C4-2B (cell line): ENCODE measurements around the gene PSMD8.
"Not testable (repeated sequence)": the region's sequence is repeated elsewhere in the genome, so short reads cannot be mapped to it uniquely, and the experiment has no call there.

ENCODE experiments used
- H3K27ac ChIP-seq: fragments of 450-650 bp; 2 replicates; pipeline ENCODE4 v1.5.1; 2017
- ZFX ChIP-seq: fragments of 450-650 bp; IDR thresholded peaks from 2 replicates; pipeline ENCODE4 v1.6.1; 2017
- TF ChIP-seq, protein P1 (sequence below): fragments of 450-650 bp; conservative IDR thresholded peaks from 2 replicates; pipeline ENCODE4 v1.5.1; 2017; ENCODE audit warnings: mild to moderate bottlenecking

PSMD8 gene

DNA sequence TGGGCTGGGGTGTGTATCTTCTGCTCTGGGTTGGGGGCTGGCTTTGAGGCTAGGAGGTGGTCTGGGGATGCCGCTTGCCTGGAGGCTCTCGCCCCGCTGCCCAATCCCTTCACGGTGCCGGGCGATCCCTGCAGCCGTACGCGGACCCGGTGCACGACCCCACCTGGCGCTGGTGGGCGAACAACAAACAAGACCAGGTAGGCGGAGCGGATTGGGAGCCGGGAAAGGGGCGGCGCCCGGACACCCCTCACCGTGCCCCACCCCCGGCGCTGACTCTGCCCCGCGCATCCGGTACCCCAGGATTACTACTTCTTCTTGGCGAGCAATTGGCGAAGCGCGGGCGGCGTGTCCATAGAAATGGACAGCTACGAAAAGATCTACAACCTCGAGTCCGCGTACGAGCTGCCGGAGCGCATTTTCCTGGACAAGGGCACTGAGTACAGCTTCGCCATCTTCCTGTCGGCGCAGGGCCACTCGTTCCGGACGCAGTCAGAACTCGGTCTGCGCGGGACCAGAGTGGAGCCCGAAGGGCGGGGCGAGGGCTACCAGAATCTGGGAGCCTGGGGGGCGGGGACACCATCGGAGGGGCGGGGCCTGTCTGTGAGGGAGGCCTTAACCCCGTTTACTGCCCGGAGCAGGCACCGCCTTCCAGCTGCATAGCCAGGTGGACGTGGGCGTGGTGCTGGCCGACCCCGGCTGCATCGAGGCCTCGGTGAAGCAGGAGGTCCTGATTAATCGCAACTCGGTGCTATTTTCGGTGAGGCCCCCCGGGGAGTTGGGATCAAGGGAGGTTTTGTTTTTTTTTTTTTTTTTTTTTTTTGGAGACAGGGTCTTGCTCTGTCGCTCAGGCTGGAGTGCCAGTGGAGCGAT lies 12.1 kb upstream of the PSMD8 start:
- peak overlapping the region; percentile 62 for H3K27ac ChIP-seq
- no peak for TF ChIP-seq ZFX
- TF ChIP-seq, protein P1, sequence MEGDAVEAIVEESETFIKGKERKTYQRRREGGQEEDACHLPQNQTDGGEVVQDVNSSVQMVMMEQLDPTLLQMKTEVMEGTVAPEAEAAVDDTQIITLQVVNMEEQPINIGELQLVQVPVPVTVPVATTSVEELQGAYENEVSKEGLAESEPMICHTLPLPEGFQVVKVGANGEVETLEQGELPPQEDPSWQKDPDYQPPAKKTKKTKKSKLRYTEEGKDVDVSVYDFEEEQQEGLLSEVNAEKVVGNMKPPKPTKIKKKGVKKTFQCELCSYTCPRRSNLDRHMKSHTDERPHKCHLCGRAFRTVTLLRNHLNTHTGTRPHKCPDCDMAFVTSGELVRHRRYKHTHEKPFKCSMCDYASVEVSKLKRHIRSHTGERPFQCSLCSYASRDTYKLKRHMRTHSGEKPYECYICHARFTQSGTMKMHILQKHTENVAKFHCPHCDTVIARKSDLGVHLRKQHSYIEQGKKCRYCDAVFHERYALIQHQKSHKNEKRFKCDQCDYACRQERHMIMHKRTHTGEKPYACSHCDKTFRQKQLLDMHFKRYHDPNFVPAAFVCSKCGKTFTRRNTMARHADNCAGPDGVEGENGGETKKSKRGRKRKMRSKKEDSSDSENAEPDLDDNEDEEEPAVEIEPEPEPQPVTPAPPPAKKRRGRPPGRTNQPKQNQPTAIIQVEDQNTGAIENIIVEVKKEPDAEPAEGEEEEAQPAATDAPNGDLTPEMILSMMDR = no peak

DNA sequence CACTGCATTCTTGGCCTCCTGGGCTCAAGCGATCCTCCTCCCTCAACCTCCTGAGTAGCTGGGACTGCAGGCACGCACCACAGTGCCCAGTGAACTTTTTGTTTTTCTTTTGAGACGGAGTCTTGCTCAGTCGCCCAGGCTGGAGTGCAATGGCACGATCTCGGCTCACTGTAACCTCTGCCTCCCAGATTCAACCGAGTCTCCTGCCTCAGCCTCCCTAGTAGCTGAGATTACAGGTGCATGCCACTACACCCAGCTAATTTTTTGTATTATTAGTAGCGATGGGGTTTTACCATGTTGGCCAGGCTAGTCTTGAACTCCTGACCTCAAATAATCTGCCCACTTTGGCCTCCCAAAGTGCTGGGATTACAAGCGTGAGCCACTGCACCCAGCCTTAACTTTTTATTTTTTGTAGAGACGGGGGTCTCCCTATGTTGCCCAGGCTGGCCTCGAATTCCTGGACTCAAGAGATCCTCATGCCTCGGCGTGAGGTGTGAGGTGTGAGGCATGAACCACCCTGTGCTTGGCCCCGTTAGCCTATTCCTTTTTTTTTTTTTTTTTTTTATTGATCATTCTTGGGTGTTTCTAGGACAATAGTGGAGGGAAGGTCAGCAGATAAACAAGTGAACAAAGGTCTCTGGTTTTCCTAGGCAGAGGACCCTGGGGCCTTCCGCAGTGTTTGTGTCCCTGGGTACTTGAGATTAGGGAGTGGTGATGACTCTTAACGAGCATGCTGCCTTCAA lies 11.3 kb upstream of the PSMD8 start:
- H3K27ac ChIP-seq = not testable (repeated sequence)

DNA sequence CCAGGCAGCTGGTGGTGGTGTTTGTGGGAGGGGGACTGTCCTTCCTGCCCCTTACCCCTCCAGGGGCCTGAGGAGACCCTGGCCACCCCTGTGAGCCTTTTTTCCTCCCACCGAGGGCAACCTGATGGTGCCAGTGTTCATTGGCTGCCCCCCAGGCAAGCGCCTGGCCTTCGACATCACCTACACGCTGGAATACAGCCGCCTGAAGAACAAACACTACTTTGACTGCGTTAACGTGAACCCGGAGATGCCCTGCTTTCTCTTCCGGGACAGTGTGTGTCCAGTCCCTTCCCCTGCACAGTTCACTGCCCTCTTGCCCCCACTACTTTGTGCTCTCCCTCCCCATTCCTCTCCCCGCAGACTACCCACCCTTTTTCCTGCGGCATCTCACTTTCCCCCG lies 7.3 kb upstream of the PSMD8 start:
- no peak for TF ChIP-seq ZFX
- TF ChIP-seq, protein P1 = no peak

DNA sequence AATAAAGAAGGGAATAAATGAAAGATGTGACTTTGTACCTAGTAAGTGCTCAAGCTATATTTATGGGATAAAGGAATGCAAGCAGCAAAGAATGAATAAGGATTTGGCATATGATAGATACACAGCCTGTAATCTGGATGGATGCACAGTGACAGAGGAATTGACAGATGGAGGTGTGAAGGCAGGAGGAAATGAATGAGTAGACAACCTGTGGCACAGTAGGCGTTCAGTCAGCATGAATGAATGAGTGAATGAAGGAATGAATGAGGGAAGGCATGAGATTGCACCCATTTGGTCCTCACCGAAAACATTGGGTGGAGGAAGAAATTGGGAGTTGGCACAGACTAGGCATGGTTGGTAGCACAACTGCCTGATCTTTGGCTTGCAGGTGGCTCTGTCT lies 4.8 kb upstream of the PSMD8 start:
- no peak for TF ChIP-seq ZFX
- TF ChIP-seq, protein P1 = no peak
- H3K27ac ChIP-seq = no peak overlapping the region

More for the DNA sequence above, 7.3 kb upstream of the PSMD8 start:
- H3K27ac ChIP-seq = no peak overlapping the region

DNA sequence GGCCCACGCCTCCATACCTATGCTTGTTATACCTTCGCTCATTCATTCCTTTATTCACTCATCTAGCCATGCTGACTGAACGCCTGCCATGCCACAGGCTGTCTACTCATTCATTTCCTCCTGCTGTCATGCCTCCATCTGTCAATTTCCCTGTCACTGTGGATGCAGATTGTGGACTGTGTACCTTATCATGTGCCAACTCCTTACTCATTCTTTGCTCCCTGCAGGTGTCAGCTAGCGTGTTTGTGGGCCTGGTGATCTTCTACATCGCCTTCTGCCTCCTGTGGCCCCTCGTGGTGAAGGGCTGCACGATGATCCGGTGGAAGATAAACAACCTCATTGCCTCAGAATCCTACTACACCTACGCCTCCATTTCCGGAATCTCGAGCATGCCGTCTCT lies 4.1 kb upstream of the PSMD8 start:
- TF ChIP-seq, protein P1 = no peak
- TF ChIP-seq ZFX = no peak
- no peak overlapping the region for H3K27ac ChIP-seq

DNA sequence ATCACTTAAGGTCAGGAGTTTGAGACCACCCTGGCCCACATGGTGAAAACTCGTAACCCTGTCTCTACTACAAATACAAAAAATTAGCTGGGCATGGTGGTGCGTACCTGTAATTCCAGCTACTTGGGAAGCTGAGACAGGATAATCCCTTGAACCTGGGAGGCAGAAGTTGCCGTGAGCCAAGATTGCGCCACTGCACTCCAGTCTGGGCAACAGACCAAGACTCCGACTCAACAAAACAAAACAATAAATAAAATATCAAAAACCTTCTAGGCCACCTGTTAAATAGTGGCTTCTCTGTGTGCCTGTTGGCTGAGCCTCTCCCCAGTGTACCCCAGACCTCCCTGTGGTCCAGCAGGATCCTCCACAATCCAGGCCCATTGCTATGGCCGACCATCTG lies 3.3 kb upstream of the PSMD8 start:
- H3K27ac ChIP-seq = no peak overlapping the region
- TF ChIP-seq ZFX = no peak
- TF ChIP-seq, protein P1 = no peak

DNA sequence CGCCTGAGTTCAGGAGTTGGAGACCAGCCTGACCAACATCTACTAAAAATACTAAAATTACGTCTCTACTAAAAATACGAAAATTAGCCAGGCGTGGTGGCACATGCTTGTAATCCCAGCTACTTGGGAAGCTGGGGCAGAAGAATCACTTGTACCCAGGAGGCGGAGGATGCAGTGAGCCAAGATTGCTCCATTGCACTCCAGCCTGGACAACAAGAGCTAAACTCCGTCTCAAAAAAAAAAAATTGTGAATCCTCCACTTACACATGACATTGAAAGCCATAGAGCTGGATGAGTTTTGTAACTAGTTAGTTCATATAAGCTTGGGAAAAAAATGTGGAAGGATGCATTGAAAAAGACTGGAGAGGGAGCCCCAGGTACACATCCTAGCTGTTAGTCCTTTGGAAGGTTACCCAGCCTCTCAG lies 452 bp upstream of the PSMD8 start:
- no peak for TF ChIP-seq ZFX
- TF ChIP-seq, protein P1 = no peak
- H3K27ac ChIP-seq = peak overlapping the region; percentile 91
